Measurements from ENCODE around the gene PPP3CA.

GRCh38 chr4:101292901-101293300, 54.4 kb downstream of the PPP3CA start:
- no peak for TF ChIP-seq CTCF (IDR thresholded peaks at IDR 0.05)
- TF ChIP-seq POLR2A (IDR thresholded peaks at IDR 0.05), result no peak

Measured in right lobe of liver (tissue), 4 donors.